Uterus (tissue), 2 donors: ENCODE measurements around the gene NXN.

Source experiments
- POLR2A ChIP-seq, 2 donors: fragments of 450-650 bp; IDR thresholded peaks; one replicate each; pipeline ENCODE4 v1.6.1; 2016; ENCODE audit warnings: antibody characterized with exemption in 2 of 2, mild to moderate bottlenecking in 1 of 2, moderate library complexity in 1 of 2
- TF ChIP-seq, protein P1 (sequence below), 4 experiments: fragments of 200-600 bp in 2 of 4; fragments of 450-650 bp in 2 of 4; sonication (generic) in 2 of 4; IDR thresholded peaks; one replicate each; pipeline ENCODE4 v1.5.1; 2016 to 2019; ENCODE audit warnings: antibody characterized with exemption in 4 of 4, mild to moderate bottlenecking in 2 of 4, moderate library complexity in 1 of 4

DNA sequence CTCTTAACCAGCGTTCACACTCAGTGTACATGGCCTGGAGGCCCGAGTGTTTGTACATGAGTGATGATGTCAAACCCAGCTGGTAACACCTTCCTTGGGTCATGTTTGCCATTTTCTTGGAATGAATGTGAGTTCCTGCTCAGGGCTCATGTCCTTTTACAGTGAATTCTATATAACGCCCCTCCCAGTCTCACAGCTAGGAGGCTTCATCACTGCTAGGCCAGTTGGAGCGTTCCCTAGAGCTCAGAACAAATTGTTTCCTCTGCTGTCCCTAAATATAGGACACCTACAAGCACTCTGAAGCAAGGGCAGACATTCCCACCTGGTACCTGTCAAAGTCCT lies 22.8 kb upstream of the NXN start:
- TF ChIP-seq, protein P1, sequence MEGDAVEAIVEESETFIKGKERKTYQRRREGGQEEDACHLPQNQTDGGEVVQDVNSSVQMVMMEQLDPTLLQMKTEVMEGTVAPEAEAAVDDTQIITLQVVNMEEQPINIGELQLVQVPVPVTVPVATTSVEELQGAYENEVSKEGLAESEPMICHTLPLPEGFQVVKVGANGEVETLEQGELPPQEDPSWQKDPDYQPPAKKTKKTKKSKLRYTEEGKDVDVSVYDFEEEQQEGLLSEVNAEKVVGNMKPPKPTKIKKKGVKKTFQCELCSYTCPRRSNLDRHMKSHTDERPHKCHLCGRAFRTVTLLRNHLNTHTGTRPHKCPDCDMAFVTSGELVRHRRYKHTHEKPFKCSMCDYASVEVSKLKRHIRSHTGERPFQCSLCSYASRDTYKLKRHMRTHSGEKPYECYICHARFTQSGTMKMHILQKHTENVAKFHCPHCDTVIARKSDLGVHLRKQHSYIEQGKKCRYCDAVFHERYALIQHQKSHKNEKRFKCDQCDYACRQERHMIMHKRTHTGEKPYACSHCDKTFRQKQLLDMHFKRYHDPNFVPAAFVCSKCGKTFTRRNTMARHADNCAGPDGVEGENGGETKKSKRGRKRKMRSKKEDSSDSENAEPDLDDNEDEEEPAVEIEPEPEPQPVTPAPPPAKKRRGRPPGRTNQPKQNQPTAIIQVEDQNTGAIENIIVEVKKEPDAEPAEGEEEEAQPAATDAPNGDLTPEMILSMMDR (IDR thresholded peaks at IDR 0.05), result no peak
- TF ChIP-seq POLR2A (IDR thresholded peaks at IDR 0.05), result no peak
